Suprapubic skin (tissue), 4 donors: ENCODE measurements around the gene PAH.

Source experiments
- CTCF ChIP-seq, 2 donors: fragments of 200-600 bp in 1 of 2; fragments of 450-650 bp in 1 of 2; sonication (generic) in 1 of 2; IDR thresholded peaks; one replicate each; pipeline ENCODE4 v1.5.1; 2016 to 2019; ENCODE audit warnings: antibody characterized with exemption in 2 of 2, mild to moderate bottlenecking in 1 of 2, moderate library complexity in 1 of 2
- POLR2A ChIP-seq, 2 donors: fragments of 450-650 bp; IDR thresholded peaks; one replicate each; pipeline ENCODE4 v1.6.1; 2017; ENCODE audit warnings: antibody characterized with exemption in 2 of 2, mild to moderate bottlenecking in 2 of 2, moderate library complexity in 2 of 2
- POLR2AphosphoS5 ChIP-seq, 3 donors: sonication (generic); formaldehyde crosslinking; IDR thresholded peaks; one replicate each; pipeline ENCODE4 v1.6.1; 2017; ENCODE audit warnings: antibody characterized with exemption in 3 of 3

GRCh38 chr12:102953221-102953620 is 36.2 kb upstream of the PAH start:
- TF ChIP-seq CTCF (IDR thresholded peaks at IDR 0.05) (no peak), POLR2A (IDR thresholded peaks at IDR 0.05) (no peak), POLR2AphosphoS5 (IDR thresholded peaks at IDR 0.05) (no peak)
